Vagina (tissue), 2 donors: Measurements from ENCODE around the gene TTC7B.

Experiments
- CTCF ChIP-seq, 3 experiments: fragments of 450-650 bp in 2 of 3; fragments of 200-600 bp in 1 of 3; sonication (generic) in 1 of 3; IDR thresholded peaks; one replicate each; pipeline ENCODE4 v1.5.1; 2017 to 2019; ENCODE audit warnings: antibody characterized with exemption in 3 of 3, mild to moderate bottlenecking in 2 of 3, moderate library complexity in 2 of 3
- POLR2A ChIP-seq, 2 donors: fragments of 450-650 bp; IDR thresholded peaks; one replicate each; pipeline ENCODE4 v1.6.1; 2017; ENCODE audit warnings: antibody characterized with exemption in 2 of 2, mild to moderate bottlenecking in 2 of 2, moderate library complexity in 2 of 2
- POLR2AphosphoS5 ChIP-seq, 2 donors: sonication (generic); formaldehyde crosslinking; IDR thresholded peaks; one replicate each; pipeline ENCODE4 v1.9.0; 2017; ENCODE audit warnings: antibody characterized with exemption in 2 of 2, mild to moderate bottlenecking in 2 of 2, low read depth in 1 of 2; ENCODE audit not compliant: insufficient read depth in 1 of 2

GRCh38 chr14:90592655-90593054, 223.6 kb downstream of the TTC7B start:
- TF ChIP-seq CTCF (IDR thresholded peaks at IDR 0.05) = no peak
- TF ChIP-seq POLR2A (IDR thresholded peaks at IDR 0.05) = no peak
- no peak for TF ChIP-seq POLR2AphosphoS5 (IDR thresholded peaks at IDR 0.05; ENCODE audit: insufficient read depth in 1 of 2, low read depth in 1 of 2)
